ENCODE data around the gene FBXO10.

FBXO10 gene

GRCh38 chr9:37575921-37576721, at the start of gene FBXO10:
Gene FBXO10, minus strand, starts transcription at chr9:37576380. Its CDS starts 34,612 bp downstream, at chr9:37541768.
- peak; percentile 73 for DNase-seq (ENCODE audit: low read depth)
- H3K4me3 ChIP-seq (ENCODE audit: low read length) = peak within 1 kb of the TSS; percentile 66
- TF ChIP-seq CTCF (IDR thresholded peaks at IDR 0.05; ENCODE audit: insufficient read depth, low read depth, low read length, missing control alignments) = no peak

- DNase-seq (ENCODE audit: low read depth) = no peak
- TF ChIP-seq CTCF (IDR thresholded peaks at IDR 0.05; ENCODE audit: insufficient read depth, low read depth, low read length, missing control alignments) = no peak
- no peak overlapping the region for H3K4me3 ChIP-seq (ENCODE audit: low read length)
Measured at GRCh38 chr9:37625758-37626147, 49.6 kb upstream of the FBXO10 start.

GRCh38 chr9:37625036-37625757, 49.0 kb upstream of the FBXO10 start:
- H3K4me3 ChIP-seq (ENCODE audit: low read length) = no peak overlapping the region
- DNase-seq (ENCODE audit: low read depth) = no peak
- no peak for TF ChIP-seq CTCF (IDR thresholded peaks at IDR 0.05; ENCODE audit: insufficient read depth, low read depth, low read length, missing control alignments)

GRCh38 chr9:37624073-37624472, 47.9 kb upstream of the FBXO10 start:
- no peak for TF ChIP-seq CTCF (IDR thresholded peaks at IDR 0.05; ENCODE audit: insufficient read depth, low read depth, low read length, missing control alignments)
- no peak for DNase-seq (ENCODE audit: low read depth)

GRCh38 chr9:37623267-37623666, 47.1 kb upstream of the FBXO10 start:
- DNase-seq (ENCODE audit: low read depth) = no peak
- TF ChIP-seq CTCF (IDR thresholded peaks at IDR 0.05; ENCODE audit: insufficient read depth, low read depth, low read length, missing control alignments) = no peak
- H3K4me3 ChIP-seq (ENCODE audit: low read length) = no peak overlapping the region

More at GRCh38 chr9:37624073-37624472, 47.9 kb upstream of the FBXO10 start:
- no peak overlapping the region for H3K4me3 ChIP-seq (ENCODE audit: low read length)

- no peak for TF ChIP-seq CTCF (IDR thresholded peaks at IDR 0.05; ENCODE audit: insufficient read depth, low read depth, low read length, missing control alignments)
- no peak for DNase-seq (ENCODE audit: low read depth)
- H3K4me3 ChIP-seq (ENCODE audit: low read length) = no peak overlapping the region
Measured at GRCh38 chr9:37622462-37622861, 46.3 kb upstream of the FBXO10 start.
